ENCODE measurements around the gene EXOSC10.

EXOSC10 gene

GRCh38 chr1:11142618-11143391 lies 43.1 kb upstream of the EXOSC10 start:
- DNase-seq (ENCODE audit: low spot score): no peak
- TF ChIP-seq, protein P1, sequence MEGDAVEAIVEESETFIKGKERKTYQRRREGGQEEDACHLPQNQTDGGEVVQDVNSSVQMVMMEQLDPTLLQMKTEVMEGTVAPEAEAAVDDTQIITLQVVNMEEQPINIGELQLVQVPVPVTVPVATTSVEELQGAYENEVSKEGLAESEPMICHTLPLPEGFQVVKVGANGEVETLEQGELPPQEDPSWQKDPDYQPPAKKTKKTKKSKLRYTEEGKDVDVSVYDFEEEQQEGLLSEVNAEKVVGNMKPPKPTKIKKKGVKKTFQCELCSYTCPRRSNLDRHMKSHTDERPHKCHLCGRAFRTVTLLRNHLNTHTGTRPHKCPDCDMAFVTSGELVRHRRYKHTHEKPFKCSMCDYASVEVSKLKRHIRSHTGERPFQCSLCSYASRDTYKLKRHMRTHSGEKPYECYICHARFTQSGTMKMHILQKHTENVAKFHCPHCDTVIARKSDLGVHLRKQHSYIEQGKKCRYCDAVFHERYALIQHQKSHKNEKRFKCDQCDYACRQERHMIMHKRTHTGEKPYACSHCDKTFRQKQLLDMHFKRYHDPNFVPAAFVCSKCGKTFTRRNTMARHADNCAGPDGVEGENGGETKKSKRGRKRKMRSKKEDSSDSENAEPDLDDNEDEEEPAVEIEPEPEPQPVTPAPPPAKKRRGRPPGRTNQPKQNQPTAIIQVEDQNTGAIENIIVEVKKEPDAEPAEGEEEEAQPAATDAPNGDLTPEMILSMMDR (IDR thresholded peaks at IDR 0.05; ENCODE audit: extremely low read depth, missing control alignments): no peak

DNA sequence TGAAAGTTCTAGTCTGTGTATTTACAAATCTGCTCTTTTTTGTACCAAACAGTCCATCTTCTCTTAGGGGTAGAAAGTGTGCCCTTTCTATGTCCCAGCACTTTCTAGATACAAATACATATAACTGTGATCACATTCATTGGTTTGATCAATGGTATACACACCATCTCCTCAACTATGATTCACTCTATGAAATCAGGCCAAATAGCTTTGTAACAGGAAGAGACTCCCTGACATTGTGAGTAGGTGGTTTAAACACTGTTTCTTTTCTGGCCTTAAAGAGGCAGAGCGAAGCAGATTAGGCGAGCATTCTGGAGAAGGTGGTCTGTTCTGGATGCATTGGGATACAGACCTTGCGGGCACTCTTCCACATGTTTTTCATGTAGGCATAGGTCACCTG lies 39.3 kb upstream of the EXOSC10 start:
- TF ChIP-seq, protein P1 (IDR thresholded peaks at IDR 0.05; ENCODE audit: extremely low read depth, missing control alignments): no peak
- no peak for DNase-seq (ENCODE audit: low spot score)

DNA sequence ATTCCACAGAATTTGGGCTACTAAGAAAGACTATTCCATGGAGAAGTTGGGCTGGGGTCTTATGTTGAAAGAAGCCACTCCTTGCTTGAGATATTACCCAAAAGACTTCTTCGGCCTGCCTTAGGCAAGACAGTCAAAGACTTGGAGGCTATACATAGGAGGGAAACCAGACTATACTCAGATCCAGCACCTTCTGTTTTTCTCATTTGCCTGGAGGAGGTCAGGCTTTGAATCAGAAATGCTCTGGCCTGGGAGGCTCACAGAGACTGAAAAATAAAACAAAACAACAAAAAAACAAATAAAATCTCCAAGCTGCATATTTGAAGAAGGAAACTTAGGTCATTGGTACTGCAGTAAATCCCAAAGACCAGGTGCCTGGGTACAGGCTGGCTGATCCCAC lies 38.4 kb upstream of the EXOSC10 start:
- TF ChIP-seq, protein P1 (IDR thresholded peaks at IDR 0.05; ENCODE audit: extremely low read depth, missing control alignments): no peak
- no peak for DNase-seq (ENCODE audit: low spot score)

GRCh38 chr1:11134898-11135266 lies 35.2 kb upstream of the EXOSC10 start:
- TF ChIP-seq, protein P1 (IDR thresholded peaks at IDR 0.05; ENCODE audit: extremely low read depth, missing control alignments): no peak
- no peak for DNase-seq (ENCODE audit: low spot score)

- TF ChIP-seq, protein P1 (IDR thresholded peaks at IDR 0.05; ENCODE audit: extremely low read depth, missing control alignments): no peak
- no peak for DNase-seq (ENCODE audit: low spot score)
Measured at GRCh38 chr1:11134251-11134897, 34.7 kb upstream of the EXOSC10 start.

DNA sequence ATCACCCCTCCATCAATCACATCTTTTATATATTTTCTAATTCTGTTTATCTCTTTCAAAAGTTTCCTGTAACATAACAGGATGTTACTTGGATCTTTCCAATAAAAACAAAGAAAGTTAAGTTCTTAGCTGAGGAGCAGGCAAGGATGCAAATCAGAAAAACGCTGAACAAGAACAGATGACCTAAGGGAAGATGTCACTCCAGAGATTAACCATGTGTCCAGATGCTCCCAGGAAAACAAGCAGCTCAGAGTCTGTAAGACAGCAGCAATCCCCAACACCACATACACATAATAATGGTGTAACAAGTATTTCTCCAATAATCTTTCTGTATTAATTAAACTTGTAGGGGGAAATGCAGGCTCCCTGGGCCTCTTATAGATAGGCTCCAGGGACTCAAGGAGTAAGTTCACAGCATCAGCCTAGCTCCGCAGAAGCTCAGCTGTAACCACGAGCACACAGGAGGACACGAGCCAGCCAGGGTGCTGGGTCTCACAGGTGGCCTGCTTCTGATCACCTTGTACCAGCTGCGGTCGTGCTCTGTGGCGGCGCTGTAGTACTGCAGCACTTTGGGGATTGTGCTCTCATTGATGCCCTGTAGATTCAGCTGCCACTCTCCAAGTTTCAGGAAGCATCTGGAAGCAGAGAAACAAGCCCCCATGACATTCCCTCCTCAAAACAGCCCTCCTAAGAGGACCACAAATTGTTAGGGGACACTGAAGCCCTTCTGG lies 33.1 kb upstream of the EXOSC10 start:
- TF ChIP-seq, protein P1 (IDR thresholded peaks at IDR 0.05; ENCODE audit: extremely low read depth, missing control alignments): no peak
- DNase-seq (ENCODE audit: low spot score): no peak

DNA sequence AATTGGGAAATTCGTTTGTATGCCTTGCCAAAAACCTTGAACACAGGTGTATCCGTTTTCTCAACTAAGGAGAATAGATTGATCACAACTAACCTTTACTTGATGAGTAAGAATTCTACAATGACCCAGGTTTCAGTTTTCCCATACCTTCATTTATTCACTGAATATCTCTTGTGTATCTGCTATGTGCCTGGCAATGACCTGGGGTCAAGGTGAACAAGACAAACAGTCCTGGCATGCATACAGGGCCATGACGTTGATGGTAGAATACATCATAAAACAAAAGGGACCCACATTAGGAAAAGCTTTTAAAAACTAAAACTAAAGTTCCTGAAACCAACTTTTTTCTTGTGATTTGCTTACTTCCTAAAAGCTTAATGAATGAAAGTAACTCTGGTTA lies 32.1 kb upstream of the EXOSC10 start:
- DNase-seq (ENCODE audit: low spot score): no peak
- TF ChIP-seq, protein P1 (IDR thresholded peaks at IDR 0.05; ENCODE audit: extremely low read depth, missing control alignments): no peak

All from GM20000 (cell line).